Mesenteric fat pad (tissue), 1 donor: ENCODE data around the gene DCUN1D1. TPM values are rescaled to one million over a fixed set of nuclear protein-coding genes. Genes with fewer than 3 reads are reported as not detected.
"Not testable (repeated sequence)": the region's sequence is repeated elsewhere in the genome, so short reads cannot be mapped to it uniquely, and the experiment has no call there.

Source experiments
- DNase-seq: peaks from one replicate; pipeline ENCODE4 v3.0.0-alpha.2; 2020; ENCODE audit warnings: low spot score
- long read RNA-seq: library from polyadenylated mRNA; unstranded; transcript quantifications from one replicate; pipeline ENCODE4 v2.0.0, GENCODE V29; 2020
- total RNA-seq: library from RNA; stranded (reverse); fragmentation: NEBNext Ultra II Directional; extraction: Animal tissue kit (Norgen Biotek cat#: 25700); gene quantifications from one replicate; pipeline ENCODE4 v1.2.1, GENCODE V29; 2021
- donor health status: DM: yes; HTN: yes; CAD: no.

Gene DCUN1D1
- total RNA-seq = 49.0 TPM
- long read RNA-seq, full-length matches to known transcripts = 12 of 17 reads
- long read RNA-seq, partial matches to known transcripts = 3 of 17 reads
- long read RNA-seq, other reads (novel, unspliced or antisense) = 2 of 17 reads

DNA sequence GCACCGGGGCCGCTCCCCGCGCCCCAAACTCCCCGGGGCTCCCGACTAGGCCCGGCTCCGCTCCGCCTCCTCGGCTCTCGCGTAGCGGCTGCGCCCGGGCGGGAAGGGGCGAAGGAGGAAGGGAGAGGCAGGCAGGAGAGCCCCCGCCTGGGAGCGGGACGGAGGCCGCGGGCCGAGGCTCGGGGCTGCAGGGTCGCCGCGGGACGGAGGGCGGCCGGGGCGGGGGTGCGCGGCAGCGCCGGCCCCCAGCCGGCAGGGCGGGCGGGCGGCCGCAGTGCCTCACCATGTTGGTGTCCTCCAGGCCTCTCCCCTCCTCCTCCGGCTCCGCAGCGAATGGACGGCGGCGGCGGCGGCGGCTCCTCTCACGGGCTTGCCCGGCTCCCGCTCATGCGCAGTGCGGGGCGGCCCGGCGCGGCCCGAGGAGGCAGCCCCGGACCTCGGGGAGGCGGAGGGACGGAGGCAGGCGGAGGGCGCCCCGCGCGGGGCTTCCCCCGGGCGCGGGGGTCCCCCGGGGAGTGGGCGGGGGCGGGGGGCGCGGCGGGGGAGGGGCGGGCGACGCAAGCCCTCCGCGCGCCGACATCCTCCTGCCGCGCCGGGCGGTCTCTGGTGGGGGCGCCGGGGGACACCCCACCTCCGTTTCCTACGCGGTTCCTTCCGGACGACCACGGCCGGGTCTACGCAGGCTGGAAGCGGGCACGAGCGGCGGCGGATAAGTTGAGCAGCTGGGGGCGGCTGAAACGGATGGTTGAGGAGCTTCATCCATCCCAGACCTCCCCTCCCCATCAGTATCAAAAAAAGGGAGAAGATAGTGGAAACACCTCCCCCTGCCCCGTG is at the start of gene DCUN1D1:
DCUN1D1 (minus strand) TSS at position 335 of the 834 bp plus-strand sequence; CDS start at position 286, 49 bp downstream.
- DNase-seq = peak; percentile 98

DNA sequence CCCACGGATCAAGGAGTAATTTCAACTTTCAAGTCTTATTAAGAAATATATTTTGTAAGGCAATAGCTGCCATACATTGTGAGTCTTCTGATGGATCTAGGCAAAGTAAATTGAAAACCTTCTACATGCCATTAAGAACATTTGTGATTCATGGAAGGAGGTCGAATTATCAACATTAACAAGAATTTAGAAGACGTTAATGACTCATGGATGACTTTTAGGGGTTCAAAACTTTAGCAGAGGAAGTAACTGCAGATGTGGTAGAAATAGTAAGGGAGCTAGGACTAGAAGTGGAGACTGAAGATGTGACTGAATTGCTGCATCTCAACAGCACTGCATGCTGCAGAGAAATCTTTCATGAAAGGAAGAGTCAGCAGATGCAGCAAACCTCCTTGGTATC is 48.1 kb upstream of the DCUN1D1 start:
- DNase-seq = no peak

DNA sequence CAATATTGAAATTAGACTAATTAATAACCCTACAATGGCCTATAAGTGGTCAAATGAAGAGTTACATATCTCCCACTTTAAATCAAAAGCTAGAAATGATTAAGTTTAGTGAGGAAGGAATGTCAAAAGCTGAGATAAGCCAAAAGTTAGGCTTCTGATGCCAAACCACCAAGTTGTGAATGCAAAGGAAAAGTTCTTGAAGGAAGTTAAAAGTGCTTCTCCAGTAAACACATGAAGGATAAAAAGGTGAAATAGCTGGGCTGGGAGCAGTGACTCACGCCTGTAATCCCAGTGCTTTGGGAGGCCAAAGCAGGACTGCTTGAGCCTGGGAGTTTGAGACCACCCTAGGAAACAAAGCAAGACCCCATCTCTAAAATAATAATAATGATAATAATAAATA is 46.9 kb upstream of the DCUN1D1 start:
- DNase-seq = no peak

- no peak for DNase-seq
Measured at GRCh38 chr3:183022936-183023516, 42.7 kb upstream of the DCUN1D1 start.

GRCh38 chr3:183018421-183019192 is 38.3 kb upstream of the DCUN1D1 start:
- DNase-seq = no peak

GRCh38 chr3:183015185-183015584 is 34.8 kb upstream of the DCUN1D1 start:
- no peak for DNase-seq

DNA sequence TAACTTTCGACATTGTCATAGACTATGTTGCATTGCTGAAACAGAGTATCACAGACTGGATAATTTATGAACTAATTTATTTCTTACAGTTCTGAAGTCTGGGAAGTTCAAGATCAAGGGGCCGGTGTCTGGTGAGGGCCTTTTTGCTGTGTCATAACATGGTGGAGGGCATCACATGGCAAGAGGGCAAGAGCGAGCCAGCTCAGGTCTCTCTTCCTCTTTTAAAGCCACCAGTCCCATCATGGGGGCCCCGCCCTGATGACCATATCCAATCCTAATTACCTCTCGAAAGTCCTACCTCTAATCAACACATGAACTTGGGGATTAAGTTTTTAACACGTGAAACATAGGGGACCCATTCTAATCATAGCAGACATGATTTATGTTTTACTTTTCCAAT is 33.5 kb upstream of the DCUN1D1 start:
- no peak for DNase-seq

DNA sequence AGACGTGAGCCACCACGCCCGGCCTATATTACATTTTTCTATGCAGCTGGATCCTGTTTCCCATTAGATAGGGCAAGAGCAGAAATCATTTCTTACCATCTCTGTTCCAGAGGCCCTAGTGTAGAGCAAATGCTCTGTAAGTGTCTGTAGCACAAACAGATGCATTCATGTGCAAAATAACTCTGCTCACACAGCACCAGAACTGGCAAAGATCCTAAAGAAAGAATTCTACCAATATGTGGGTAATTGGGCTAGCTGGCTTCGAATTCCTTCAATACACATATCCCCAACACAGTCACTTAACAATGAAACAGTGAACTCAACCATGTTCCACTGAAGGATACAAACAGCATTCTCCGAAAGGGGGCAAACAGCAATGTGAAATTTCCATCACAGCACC is 32.7 kb upstream of the DCUN1D1 start:
- no peak for DNase-seq

- DNase-seq = no peak
Measured at GRCh38 chr3:183008800-183009199, 28.5 kb upstream of the DCUN1D1 start.

DNA sequence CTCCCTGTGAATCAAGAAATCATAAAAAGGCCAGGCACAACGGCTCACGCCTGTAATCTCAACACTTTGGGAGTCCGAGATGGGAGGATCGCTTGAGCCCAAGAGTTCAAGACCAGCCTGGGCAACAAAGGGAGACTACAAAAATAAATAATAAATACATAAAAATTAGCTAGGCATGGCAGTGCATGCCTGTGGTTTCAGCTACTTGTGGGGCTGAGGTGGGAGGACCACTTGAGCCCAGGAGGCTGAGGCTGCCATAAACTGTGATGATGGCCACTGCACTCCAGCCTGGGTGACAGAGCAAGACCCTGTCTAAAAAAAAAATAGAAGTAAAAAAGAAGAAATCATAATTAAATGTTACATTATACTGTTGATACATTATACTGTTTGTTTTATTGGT is 28.0 kb upstream of the DCUN1D1 start:
- no peak for DNase-seq

- DNase-seq = no peak
Measured at GRCh38 chr3:183006396-183007002, 26.2 kb upstream of the DCUN1D1 start.

DNA sequence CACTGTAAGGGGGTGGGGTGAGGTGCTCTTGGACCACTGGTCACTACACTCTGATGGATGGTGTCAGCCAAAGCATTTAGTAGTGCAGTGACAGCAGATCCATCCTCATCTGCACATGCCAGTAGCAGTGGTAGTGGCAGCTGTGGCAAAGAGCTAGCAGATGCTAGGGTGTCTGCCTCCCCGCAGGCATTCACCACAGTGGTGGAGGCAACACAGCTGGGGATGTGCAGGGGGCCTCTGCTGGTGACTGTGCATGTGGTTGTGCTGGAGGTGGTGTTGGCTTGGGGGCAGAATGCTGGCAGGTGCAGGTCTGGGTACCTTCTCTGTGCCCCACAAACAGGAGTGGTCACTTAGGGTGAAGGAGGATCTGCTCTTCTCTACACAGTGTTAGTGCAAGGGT is 19.4 kb upstream of the DCUN1D1 start:
- DNase-seq = no peak

GRCh38 chr3:182993486-182994201 is 13.3 kb upstream of the DCUN1D1 start:
- DNase-seq = not testable (repeated sequence)

GRCh38 chr3:182989566-182989965 is 9.2 kb upstream of the DCUN1D1 start:
- no peak for DNase-seq

DNA sequence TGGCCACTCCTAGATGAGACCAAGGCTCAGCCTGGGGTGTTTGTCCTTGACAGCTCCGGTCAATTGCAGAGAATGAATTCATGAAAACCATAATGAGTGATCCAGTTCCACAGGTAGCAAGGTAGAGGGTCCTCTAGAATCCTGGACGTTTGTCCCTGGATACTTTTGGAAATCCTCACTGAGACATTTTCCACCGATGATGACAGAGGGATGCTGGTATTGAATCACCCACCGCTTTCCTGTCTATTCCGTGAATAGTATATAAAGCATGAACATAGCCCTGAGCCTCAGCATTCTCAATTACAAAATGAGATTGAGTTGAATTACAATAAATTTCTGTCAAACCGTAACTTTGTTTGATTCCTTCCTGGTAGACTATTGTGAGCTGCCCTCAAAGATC is 5.7 kb upstream of the DCUN1D1 start:
- no peak for DNase-seq

DNA sequence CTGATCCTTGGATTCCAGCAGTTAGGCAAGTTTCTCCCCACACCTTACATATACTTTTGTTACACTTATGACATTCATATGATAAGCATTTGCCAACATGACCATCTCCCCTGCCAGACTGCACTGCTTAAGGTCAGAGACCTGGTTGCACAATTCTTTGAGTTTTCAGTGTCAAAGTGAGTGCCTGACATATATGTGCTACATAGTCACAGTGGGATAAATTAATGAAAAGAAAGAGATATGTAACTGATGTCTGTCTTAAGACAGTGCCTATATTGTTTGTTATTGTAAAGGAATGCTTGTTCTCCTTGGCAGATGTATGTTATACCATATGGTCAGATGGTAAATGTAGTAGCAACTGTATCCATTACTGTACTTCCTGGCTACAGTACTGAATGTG is 3.5 kb upstream of the DCUN1D1 start:
- DNase-seq = no peak

- DNase-seq = no peak
Measured at GRCh38 chr3:182981038-182981380, 671 bp upstream of the DCUN1D1 start.

GRCh38 chr3:182979674-182980191 is 605 bp downstream of the DCUN1D1 start:
- DNase-seq = no peak

DNA sequence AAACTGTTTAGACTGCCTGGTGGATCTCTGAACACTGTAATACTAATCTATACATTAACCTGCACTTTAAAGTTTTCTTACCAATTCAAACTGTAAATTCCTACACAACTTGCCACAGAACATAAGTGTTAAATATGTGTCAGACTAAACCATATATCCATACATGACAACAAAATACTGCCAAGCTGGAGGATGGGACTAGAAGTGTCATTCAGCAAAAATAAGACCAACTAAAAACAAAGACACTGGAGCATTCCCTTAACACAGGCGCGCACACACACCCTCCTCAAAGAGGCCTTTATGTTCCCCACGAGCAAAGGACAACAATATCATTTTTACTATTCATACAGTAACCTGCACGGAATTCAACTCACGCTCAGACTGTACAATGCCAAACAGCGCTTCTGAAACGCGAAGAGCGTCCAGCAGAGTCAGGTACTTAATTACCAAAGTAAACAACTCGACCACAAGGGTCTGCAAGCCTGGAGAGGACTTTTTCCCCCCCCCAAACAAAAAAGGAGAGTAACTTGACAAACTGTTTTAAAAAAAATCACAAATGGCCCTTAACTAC is 1.1 kb downstream of the DCUN1D1 start:
- no peak for DNase-seq

DNA sequence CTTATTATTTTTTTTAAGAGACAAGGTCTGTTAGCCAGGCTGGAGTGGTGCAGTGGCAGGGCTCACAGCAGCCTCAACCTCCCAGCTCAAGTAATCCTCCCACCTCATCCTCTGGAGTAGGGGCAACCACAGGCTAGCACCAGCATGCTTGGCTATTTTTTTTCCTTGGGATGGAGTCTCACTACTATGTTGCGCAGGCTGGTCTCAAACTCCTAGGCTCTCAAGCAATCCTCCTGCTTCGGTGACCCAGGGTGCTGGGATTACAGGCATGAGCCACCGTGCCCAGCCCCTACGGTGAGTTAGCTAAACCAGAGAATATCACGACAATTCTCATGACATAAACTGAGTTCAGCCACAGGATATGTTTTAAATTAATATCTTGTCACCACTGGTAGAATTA is 2.0 kb downstream of the DCUN1D1 start:
- DNase-seq = no peak
